ENCODE results near the gene KIAA2012.
A peak's percentile ranks its signal among the peaks of the same experiment; 100 is the strongest.

KIAA2012 gene

GRCh38 chr2:202142540-202142939 is 69.5 kb downstream of the KIAA2012 start:
- no peak for ATAC-seq
- 0 out of 2 replicates have a peak, but pooled peaks have one; percentile 6 for TF ChIP-seq ISL1 (CRISPR knock-in tag; IDR thresholded peaks at IDR 0.05)
- no peak for TF ChIP-seq SNAI2 (CRISPR knock-in tag; IDR thresholded peaks at IDR 0.05)
- TF ChIP-seq ARNTL (CRISPR knock-in tag; IDR thresholded peaks at IDR 0.05; ENCODE audit: borderline replicate concordance, low read depth), result no peak
- TF ChIP-seq ZFP3 (CRISPR knock-in tag; IDR thresholded peaks at IDR 0.05), result 0 out of 2 replicates have a peak, but pooled peaks have one; percentile 36
- TF ChIP-seq CSDC2 (CRISPR knock-in tag; IDR thresholded peaks at IDR 0.05), result 0 out of 2 replicates have a peak, but pooled peaks have one; percentile 75
- no peak for TF ChIP-seq TOX (CRISPR knock-in tag; IDR thresholded peaks at IDR 0.05; ENCODE audit: borderline replicate concordance)
- TF ChIP-seq TCF4 (CRISPR knock-in tag; IDR thresholded peaks at IDR 0.05; ENCODE audit: borderline replicate concordance), result no peak
- no peak for TF ChIP-seq PPARA (CRISPR knock-in tag; IDR thresholded peaks at IDR 0.05; ENCODE audit: borderline replicate concordance)

GRCh38 chr2:202147775-202148174 is 74.7 kb downstream of the KIAA2012 start:
- ATAC-seq, result no peak
- TF ChIP-seq TCF4 (CRISPR knock-in tag; IDR thresholded peaks at IDR 0.05; ENCODE audit: borderline replicate concordance) (no peak), ZFP3 (CRISPR knock-in tag; IDR thresholded peaks at IDR 0.05) (no peak), ZNF70 (CRISPR knock-in tag; IDR thresholded peaks at IDR 0.05) (no peak), ZNF8 (CRISPR knock-in tag; IDR thresholded peaks at IDR 0.05) (no peak), CSDC2 (CRISPR knock-in tag; IDR thresholded peaks at IDR 0.05) (no peak), TSHZ2 (CRISPR knock-in tag; IDR thresholded peaks at IDR 0.05) (no peak), CSRNP3 (CRISPR knock-in tag; IDR thresholded peaks at IDR 0.05) (no peak), ZNF565 (CRISPR knock-in tag; conservative IDR thresholded peaks at IDR 0.05; ENCODE audit: low read depth) (no peak), ESRRG (CRISPR knock-in tag; IDR thresholded peaks at IDR 0.05) (no peak), ZFP30 (CRISPR knock-in tag; IDR thresholded peaks at IDR 0.05) (no peak)

- TF ChIP-seq ZNF8 (CRISPR knock-in tag; IDR thresholded peaks at IDR 0.05) (no peak), ESRRG (CRISPR knock-in tag; IDR thresholded peaks at IDR 0.05) (no peak), GLIS3 (CRISPR knock-in tag; IDR thresholded peaks at IDR 0.05) (no peak)
- no peak for ATAC-seq
These were observed 75.6 kb downstream of the KIAA2012 start for GRCh38 chr2:202148515-202149154.

GRCh38 chr2:202149155-202149762 is 76.2 kb downstream of the KIAA2012 start:
- TF ChIP-seq GLIS3 (CRISPR knock-in tag; IDR thresholded peaks at IDR 0.05), result no peak
- no peak for TF ChIP-seq POU6F1 (CRISPR knock-in tag; IDR thresholded peaks at IDR 0.05; ENCODE audit: borderline replicate concordance, low read depth)
- no peak for TF ChIP-seq PATZ1 (CRISPR knock-in tag; IDR thresholded peaks at IDR 0.05; ENCODE audit: borderline replicate concordance)
- no peak for TF ChIP-seq CSDC2 (CRISPR knock-in tag; IDR thresholded peaks at IDR 0.05)
- TF ChIP-seq ZNF565 (CRISPR knock-in tag; conservative IDR thresholded peaks at IDR 0.05; ENCODE audit: low read depth), result no peak
- no peak for TF ChIP-seq TCF4 (CRISPR knock-in tag; IDR thresholded peaks at IDR 0.05; ENCODE audit: borderline replicate concordance)
- TF ChIP-seq CREB5 (CRISPR knock-in tag; IDR thresholded peaks at IDR 0.05; ENCODE audit: low read depth), result no peak
- TF ChIP-seq ZNF8 (CRISPR knock-in tag; IDR thresholded peaks at IDR 0.05), result no peak
- no peak for TF ChIP-seq CSRNP3 (CRISPR knock-in tag; IDR thresholded peaks at IDR 0.05)
- TF ChIP-seq ZFP3 (CRISPR knock-in tag; IDR thresholded peaks at IDR 0.05), result no peak
- no peak for TF ChIP-seq OSR1 (CRISPR knock-in tag; IDR thresholded peaks at IDR 0.05)
- TF ChIP-seq SNAI2 (CRISPR knock-in tag; IDR thresholded peaks at IDR 0.05), result no peak
- no peak for ATAC-seq
